HEK293 (cell line): ENCODE results near the gene ZFAND3.
A peak's percentile ranks its signal among the peaks of the same experiment; 100 is the strongest.

Experiments used
- CTCF ChIA-PET: fragments of 350-600 bp; formaldehyde crosslinking; extraction: SDS; loops from one replicate; lab custom pipeline; 2021; ENCODE audit warnings: antibody characterized with exemption; lab: Yijun Ruan, JAX
- POLR2A ChIA-PET: fragments of 300-600 bp; formaldehyde crosslinking; extraction: SDS; loops from one replicate; lab custom pipeline; 2020; ENCODE audit warnings: antibody characterized with exemption, inconsistent platforms; lab: Yijun Ruan, JAX
- H3K27ac ChIP-seq: fragments of 200-500 bp; sonication (Bioruptor generic); 2 replicates; pipeline ENCODE4 v1.5.1; 2014; ENCODE audit warnings: low read depth, low read length, control low read depth, inconsistent platforms; ENCODE audit errors: extremely low read depth
- H3K36me3 ChIP-seq, 2 experiments: fragments of 200-500 bp in 1 of 2; sonication (Bioruptor generic) in 1 of 2; 1 replicate in 1 of 2; 2 replicates in 1 of 2; pipeline ENCODE4 v1.5.1; 2014 to 2017; ENCODE audit warnings: inconsistent platforms in 2 of 2, low read length in 2 of 2; ENCODE audit not compliant: control insufficient read depth in 2 of 2, insufficient read depth in 1 of 2
- H3K4me1 ChIP-seq: fragments of 200-500 bp; sonication (Bioruptor generic); 2 replicates; pipeline ENCODE4 v1.5.1; 2014; ENCODE audit warnings: mild to moderate bottlenecking, low read length, inconsistent platforms; ENCODE audit not compliant: control insufficient read depth, insufficient read depth
- H3K4me3 ChIP-seq: 2 replicates; pipeline ENCODE4 v1.5.1; 2011; ENCODE audit warnings: low read depth, mild to moderate bottlenecking, control low read depth, low read length, moderate library complexity
- H3K9me3 ChIP-seq: fragments of 200-500 bp; sonication (Bioruptor generic); 2 replicates; pipeline ENCODE4 v1.5.1; 2014; ENCODE audit warnings: low read depth, low read length, inconsistent platforms; ENCODE audit not compliant: control insufficient read depth, insufficient read depth
- KLF16 ChIP-seq: fragments of 450-650 bp; formaldehyde crosslinking; IDR thresholded peaks from 2 replicates; pipeline ENCODE4 v1.5.1; 2017; ENCODE audit warnings: missing biosample characterization, missing genetic modification characterization
- MZF1 ChIP-seq: fragments of 450-650 bp; formaldehyde crosslinking; IDR thresholded peaks from 2 replicates; pipeline ENCODE4 v1.5.1; 2017; ENCODE audit warnings: missing biosample characterization, missing genetic modification characterization, borderline replicate concordance
- SP3 ChIP-seq: fragments of 450-650 bp; formaldehyde crosslinking; IDR thresholded peaks from 2 replicates; pipeline ENCODE4 v1.5.1; 2016; ENCODE audit warnings: missing biosample characterization, missing genetic modification characterization
- ZBTB21 ChIP-seq: fragments of 450-650 bp; formaldehyde crosslinking; IDR thresholded peaks from 2 replicates; pipeline ENCODE4 v1.5.1; 2017; ENCODE audit warnings: missing biosample characterization, missing genetic modification characterization
- ZEB2 ChIP-seq: fragments of 450-650 bp; formaldehyde crosslinking; IDR thresholded peaks from 2 replicates; pipeline ENCODE4 v1.5.1; 2016; ENCODE audit warnings: missing biosample characterization, missing genetic modification characterization
- ZNF169 ChIP-seq: fragments of 450-650 bp; formaldehyde crosslinking; IDR thresholded peaks from 2 replicates; pipeline ENCODE4 v1.5.1; 2016; ENCODE audit warnings: missing biosample characterization, missing genetic modification characterization
- ZNF221 ChIP-seq: fragments of 450-650 bp; formaldehyde crosslinking; IDR thresholded peaks from 2 replicates; pipeline ENCODE4 v1.5.1; 2017; ENCODE audit warnings: missing biosample characterization, missing genetic modification characterization, borderline replicate concordance
- ZNF239 ChIP-seq: fragments of 450-650 bp; formaldehyde crosslinking; IDR thresholded peaks from 2 replicates; pipeline ENCODE4 v1.5.1; 2016; ENCODE audit warnings: missing biosample characterization, missing genetic modification characterization
- ZNF311 ChIP-seq: fragments of 450-650 bp; formaldehyde crosslinking; IDR thresholded peaks from 2 replicates; pipeline ENCODE4 v1.5.1; 2017; ENCODE audit warnings: missing biosample characterization, missing genetic modification characterization, borderline replicate concordance
- ZNF544 ChIP-seq: fragments of 450-650 bp; formaldehyde crosslinking; IDR thresholded peaks from 2 replicates; pipeline ENCODE4 v1.5.0; 2017; ENCODE audit warnings: missing biosample characterization, missing genetic modification characterization
- ZNF549 ChIP-seq: fragments of 450-650 bp; IDR thresholded peaks from 2 replicates; pipeline ENCODE4 v1.5.1; 2018; ENCODE audit warnings: missing biosample characterization, missing genetic modification characterization, mild to moderate bottlenecking, inconsistent platforms, moderate library complexity
- ZNF600 ChIP-seq: fragments of 450-650 bp; formaldehyde crosslinking; IDR thresholded peaks from 2 replicates; pipeline ENCODE4 v1.5.1; 2016; ENCODE audit warnings: missing biosample characterization, missing genetic modification characterization
- ZNF623 ChIP-seq: fragments of 450-650 bp; formaldehyde crosslinking; IDR thresholded peaks from 2 replicates; pipeline ENCODE4 v1.5.1; 2016; ENCODE audit warnings: missing biosample characterization, missing genetic modification characterization
- ZNF626 ChIP-seq: fragments of 450-650 bp; sonication (Bioruptor Pico); formaldehyde crosslinking; IDR thresholded peaks from 2 replicates; pipeline ENCODE4 v1.5.1; 2018; ENCODE audit warnings: missing biosample characterization, missing genetic modification characterization, inconsistent platforms
- ZNF660 ChIP-seq: fragments of 450-650 bp; IDR thresholded peaks from 2 replicates; pipeline ENCODE4 v1.5.1; 2018; ENCODE audit warnings: missing biosample characterization, mild to moderate bottlenecking, missing genetic modification characterization
- ZNF664 ChIP-seq: fragments of 450-650 bp; formaldehyde crosslinking; IDR thresholded peaks from 2 replicates; pipeline ENCODE4 v1.5.1; 2016; ENCODE audit warnings: missing biosample characterization, missing genetic modification characterization
- TF ChIP-seq, protein P1 (sequence below): fragments of 450-650 bp; formaldehyde crosslinking; IDR thresholded peaks from 2 replicates; pipeline ENCODE4 v1.5.1; 2016; ENCODE audit warnings: missing biosample characterization, missing genetic modification characterization, borderline replicate concordance
- TF ChIP-seq, protein P2 (sequence below): fragments of 450-650 bp; formaldehyde crosslinking; IDR thresholded peaks from 2 replicates; pipeline ENCODE4 v1.5.1; 2017; ENCODE audit warnings: missing biosample characterization, missing genetic modification characterization

The ZFAND3 gene

DNA sequence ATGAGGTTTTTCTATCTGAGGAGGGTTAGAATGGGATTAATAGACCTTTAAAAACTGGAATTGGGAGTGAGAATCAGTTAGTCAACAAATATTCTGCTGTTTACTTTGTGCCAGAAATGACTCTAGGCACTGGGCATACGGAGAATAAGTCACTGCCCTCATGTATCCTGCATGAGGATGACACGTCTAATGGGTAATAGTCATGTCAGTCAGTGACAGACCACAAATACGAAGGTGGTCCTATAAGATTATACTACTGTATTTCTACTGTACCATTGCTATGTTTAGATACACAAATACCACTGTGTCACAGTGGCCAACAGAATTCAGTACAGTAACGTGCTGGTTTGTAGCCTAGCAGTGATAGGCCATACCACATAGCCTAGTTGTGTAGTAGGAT, 30.7 kb downstream of the ZFAND3 start (continued):
- TF ChIP-seq, protein P1, sequence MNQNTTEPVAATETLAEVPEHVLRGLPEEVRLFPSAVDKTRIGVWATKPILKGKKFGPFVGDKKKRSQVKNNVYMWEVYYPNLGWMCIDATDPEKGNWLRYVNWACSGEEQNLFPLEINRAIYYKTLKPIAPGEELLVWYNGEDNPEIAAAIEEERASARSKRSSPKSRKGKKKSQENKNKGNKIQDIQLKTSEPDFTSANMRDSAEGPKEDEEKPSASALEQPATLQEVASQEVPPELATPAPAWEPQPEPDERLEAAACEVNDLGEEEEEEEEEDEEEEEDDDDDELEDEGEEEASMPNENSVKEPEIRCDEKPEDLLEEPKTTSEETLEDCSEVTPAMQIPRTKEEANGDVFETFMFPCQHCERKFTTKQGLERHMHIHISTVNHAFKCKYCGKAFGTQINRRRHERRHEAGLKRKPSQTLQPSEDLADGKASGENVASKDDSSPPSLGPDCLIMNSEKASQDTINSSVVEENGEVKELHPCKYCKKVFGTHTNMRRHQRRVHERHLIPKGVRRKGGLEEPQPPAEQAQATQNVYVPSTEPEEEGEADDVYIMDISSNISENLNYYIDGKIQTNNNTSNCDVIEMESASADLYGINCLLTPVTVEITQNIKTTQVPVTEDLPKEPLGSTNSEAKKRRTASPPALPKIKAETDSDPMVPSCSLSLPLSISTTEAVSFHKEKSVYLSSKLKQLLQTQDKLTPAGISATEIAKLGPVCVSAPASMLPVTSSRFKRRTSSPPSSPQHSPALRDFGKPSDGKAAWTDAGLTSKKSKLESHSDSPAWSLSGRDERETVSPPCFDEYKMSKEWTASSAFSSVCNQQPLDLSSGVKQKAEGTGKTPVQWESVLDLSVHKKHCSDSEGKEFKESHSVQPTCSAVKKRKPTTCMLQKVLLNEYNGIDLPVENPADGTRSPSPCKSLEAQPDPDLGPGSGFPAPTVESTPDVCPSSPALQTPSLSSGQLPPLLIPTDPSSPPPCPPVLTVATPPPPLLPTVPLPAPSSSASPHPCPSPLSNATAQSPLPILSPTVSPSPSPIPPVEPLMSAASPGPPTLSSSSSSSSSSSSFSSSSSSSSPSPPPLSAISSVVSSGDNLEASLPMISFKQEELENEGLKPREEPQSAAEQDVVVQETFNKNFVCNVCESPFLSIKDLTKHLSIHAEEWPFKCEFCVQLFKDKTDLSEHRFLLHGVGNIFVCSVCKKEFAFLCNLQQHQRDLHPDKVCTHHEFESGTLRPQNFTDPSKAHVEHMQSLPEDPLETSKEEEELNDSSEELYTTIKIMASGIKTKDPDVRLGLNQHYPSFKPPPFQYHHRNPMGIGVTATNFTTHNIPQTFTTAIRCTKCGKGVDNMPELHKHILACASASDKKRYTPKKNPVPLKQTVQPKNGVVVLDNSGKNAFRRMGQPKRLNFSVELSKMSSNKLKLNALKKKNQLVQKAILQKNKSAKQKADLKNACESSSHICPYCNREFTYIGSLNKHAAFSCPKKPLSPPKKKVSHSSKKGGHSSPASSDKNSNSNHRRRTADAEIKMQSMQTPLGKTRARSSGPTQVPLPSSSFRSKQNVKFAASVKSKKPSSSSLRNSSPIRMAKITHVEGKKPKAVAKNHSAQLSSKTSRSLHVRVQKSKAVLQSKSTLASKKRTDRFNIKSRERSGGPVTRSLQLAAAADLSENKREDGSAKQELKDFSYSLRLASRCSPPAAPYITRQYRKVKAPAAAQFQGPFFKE (tag by site-specific recombination), result no peak
- TF ChIP-seq ZNF664 (tag by site-specific recombination) (no peak), KLF16 (no peak), ZNF660 (no peak), ZNF600 (tag by site-specific recombination) (no peak), ZNF623 (tag by site-specific recombination) (no peak), ZNF544 (no peak), SP3 (tag by site-specific recombination) (no peak), MZF1 (no peak), ZNF239 (tag by site-specific recombination) (no peak), ZNF311 (tag by site-specific recombination) (no peak), ZNF221 (tag by site-specific recombination) (no peak), ZNF549 (no peak), ZNF626 (tag by site-specific recombination) (no peak)
- TF ChIP-seq, all 188 proteins: peak for 0

DNA sequence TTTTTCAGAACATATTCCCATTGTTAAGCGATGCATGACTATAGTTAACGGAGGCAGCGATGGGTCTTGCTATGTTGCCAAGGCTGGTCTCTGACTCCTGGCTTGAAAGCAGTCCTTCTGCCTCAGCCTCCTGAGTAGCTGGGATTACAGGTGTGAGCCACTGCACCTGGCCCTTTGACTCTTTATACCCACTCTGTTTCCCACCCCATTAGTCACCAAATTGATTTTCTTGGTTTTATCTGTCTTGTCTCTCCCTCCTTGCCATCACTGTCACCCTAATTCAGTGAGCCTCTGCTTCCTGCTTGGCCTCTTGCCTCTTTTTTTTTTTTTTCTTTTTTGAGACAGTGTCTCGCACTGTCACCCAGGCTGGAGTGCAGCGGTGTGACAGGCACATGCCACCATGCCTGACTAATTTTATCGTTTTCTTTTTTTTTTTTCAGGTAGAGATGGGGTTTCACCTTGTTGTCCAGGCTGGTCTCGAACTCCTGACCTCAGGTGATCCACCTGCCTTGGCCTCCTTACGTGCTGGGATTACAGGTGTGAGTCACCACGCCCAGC, 31.3 kb downstream of the ZFAND3 start:
- Histone ChIP-seq H3K36me3 (no peaks in the 10 kb centered on the region; a peak in 1 of 3 replicates), H3K9me3 (no peaks in the 10 kb centered on the region), H3K4me1 (peaks cover 14% of the 10 kb centered on the region), H3K4me3 (no peak overlapping the region), H3K27ac (no peak overlapping the region)
- TF ChIP-seq ZNF169 (tag by site-specific recombination) (no peak), ZEB2 (tag by site-specific recombination) (0 out of 2 replicates have a peak, but pooled peaks have one; percentile 28), ZBTB21 (no peak)
- TF ChIP-seq, protein P2, sequence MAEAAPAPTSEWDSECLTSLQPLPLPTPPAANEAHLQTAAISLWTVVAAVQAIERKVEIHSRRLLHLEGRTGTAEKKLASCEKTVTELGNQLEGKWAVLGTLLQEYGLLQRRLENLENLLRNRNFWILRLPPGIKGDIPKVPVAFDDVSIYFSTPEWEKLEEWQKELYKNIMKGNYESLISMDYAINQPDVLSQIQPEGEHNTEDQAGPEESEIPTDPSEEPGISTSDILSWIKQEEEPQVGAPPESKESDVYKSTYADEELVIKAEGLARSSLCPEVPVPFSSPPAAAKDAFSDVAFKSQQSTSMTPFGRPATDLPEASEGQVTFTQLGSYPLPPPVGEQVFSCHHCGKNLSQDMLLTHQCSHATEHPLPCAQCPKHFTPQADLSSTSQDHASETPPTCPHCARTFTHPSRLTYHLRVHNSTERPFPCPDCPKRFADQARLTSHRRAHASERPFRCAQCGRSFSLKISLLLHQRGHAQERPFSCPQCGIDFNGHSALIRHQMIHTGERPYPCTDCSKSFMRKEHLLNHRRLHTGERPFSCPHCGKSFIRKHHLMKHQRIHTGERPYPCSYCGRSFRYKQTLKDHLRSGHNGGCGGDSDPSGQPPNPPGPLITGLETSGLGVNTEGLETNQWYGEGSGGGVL (tag by site-specific recombination), result no peak
- ChIA-PET CTCF (interaction anchor here (1.2 kb wide), 1 partner anchor 9 kb away, joined by 3 read pairs; no protein-coding TSS in a partner anchor), POLR2A (no interaction called here)
